Glutamatergic neuron (in vitro differentiated cells): ENCODE measurements around the gene SEC14L1. TPM values are rescaled to one million over a fixed set of nuclear protein-coding genes. Genes with fewer than 3 reads are reported as not detected.
A peak's percentile ranks its signal among the peaks of the same experiment; 100 is the strongest.

Experiments
- DNase-seq: peaks from one replicate; pipeline ENCODE4 v3.0.0; 2022
- H3K27ac Mint-ChIP-seq: one replicate; pipeline ENCODE4 v1.8.0; 2020; ENCODE audit warnings: mild to moderate bottlenecking, mixed read lengths, inconsistent platforms; ENCODE audit not compliant: unreplicated experiment
- H3K27me3 Mint-ChIP-seq: one replicate; pipeline ENCODE4 v1.8.0; 2020; ENCODE audit warnings: mild to moderate bottlenecking, moderate library complexity, mixed read lengths, inconsistent platforms; ENCODE audit not compliant: unreplicated experiment
- H3K36me3 Mint-ChIP-seq: one replicate; pipeline ENCODE4 v1.8.0; 2020; ENCODE audit warnings: mild to moderate bottlenecking, mixed read lengths, inconsistent platforms; ENCODE audit not compliant: unreplicated experiment
- H3K4me1 Mint-ChIP-seq: one replicate; pipeline ENCODE4 v1.8.0; 2020; ENCODE audit warnings: mild to moderate bottlenecking, low read depth, mixed read lengths, inconsistent platforms; ENCODE audit not compliant: unreplicated experiment
- H3K4me3 Mint-ChIP-seq: one replicate; pipeline ENCODE4 v1.8.0; 2020; ENCODE audit warnings: mild to moderate bottlenecking, mixed read lengths, inconsistent platforms; ENCODE audit not compliant: unreplicated experiment
- H3K9me3 Mint-ChIP-seq: one replicate; pipeline ENCODE4 v1.8.0; 2020; ENCODE audit warnings: mild to moderate bottlenecking, moderate library complexity, mixed read lengths, inconsistent platforms; ENCODE audit not compliant: unreplicated experiment
- CTCF ChIP-seq: fragments of 200-600 bp; sonication (generic); IDR thresholded peaks from one replicate; pipeline ENCODE4 v1.5.0; 2021; ENCODE audit not compliant: partially characterized antibody, unreplicated experiment
- total RNA-seq: library from RNA; stranded (reverse); fragmentation: NEBNext Ultra II Directional; extraction: Animal tissue kit (Norgen Biotek cat#: 25700); gene quantifications from one replicate; pipeline ENCODE4 v1.2.1, GENCODE V29; 2021; ENCODE audit not compliant: unreplicated experiment

Gene SEC14L1
- total RNA-seq, 1 donor from 2014 or later: 104 TPM

GRCh38 chr17:77164483-77165091 lies 23.8 kb downstream of the SEC14L1 start:
- TF ChIP-seq CTCF: no peak
- Mint-ChIP-seq H3K36me3 (peaks cover 27% of the 10 kb centered on the region), H3K27ac (peak overlapping the region; percentile 80), H3K27me3 (no peaks in the 10 kb centered on the region), H3K4me1 (peaks cover 41% of the 10 kb centered on the region), H3K9me3 (peaks cover 10% of the 10 kb centered on the region), H3K4me3 (peak overlapping the region; percentile 4)
- DNase-seq: no peak

GRCh38 chr17:77165577-77165976 lies 24.8 kb downstream of the SEC14L1 start:
- TF ChIP-seq CTCF: no peak
- DNase-seq: no peak
- peaks cover 36% of the 10 kb centered on the region for H3K36me3 Mint-ChIP-seq
- H3K4me1 Mint-ChIP-seq: peaks cover 32% of the 10 kb centered on the region
- peaks cover 10% of the 10 kb centered on the region for H3K9me3 Mint-ChIP-seq
- H3K27me3 Mint-ChIP-seq: no peaks in the 10 kb centered on the region
- no peak overlapping the region for H3K4me3 Mint-ChIP-seq
- no peak overlapping the region for H3K27ac Mint-ChIP-seq

GRCh38 chr17:77167472-77168306 lies 26.9 kb downstream of the SEC14L1 start:
- H3K4me1 Mint-ChIP-seq: peaks cover 24% of the 10 kb centered on the region
- H3K27ac Mint-ChIP-seq: no peak overlapping the region
- H3K9me3 Mint-ChIP-seq: peaks cover 7% of the 10 kb centered on the region
- TF ChIP-seq CTCF: no peak
- H3K4me3 Mint-ChIP-seq: no peak overlapping the region
- no peak for DNase-seq
- no peaks in the 10 kb centered on the region for H3K27me3 Mint-ChIP-seq
- H3K36me3 Mint-ChIP-seq: peaks cover 36% of the 10 kb centered on the region

- H3K27ac Mint-ChIP-seq: no peak overlapping the region
- H3K36me3 Mint-ChIP-seq: peaks cover 45% of the 10 kb centered on the region
- no peak overlapping the region for H3K4me3 Mint-ChIP-seq
- H3K4me1 Mint-ChIP-seq: no peaks in the 10 kb centered on the region
- no peak for DNase-seq
- no peaks in the 10 kb centered on the region for H3K27me3 Mint-ChIP-seq
- peaks cover 12% of the 10 kb centered on the region for H3K9me3 Mint-ChIP-seq
- no peak for TF ChIP-seq CTCF
These were observed 32.3 kb downstream of the SEC14L1 start for GRCh38 chr17:77173104-77173503.
